Measurements from ENCODE around the gene SLC1A7. TPM values are rescaled to one million over a fixed set of nuclear protein-coding genes. Genes with fewer than 3 reads are reported as not detected.

SLC1A7 gene
- polyA plus RNA-seq, 2 of the 4 experiments (the other 2 are of a cell fraction): 0.04 to 0.12 TPM

GRCh38 chr1:53107570-53108322 lies 34.7 kb downstream of the SLC1A7 start (continued):
- no peak for TF ChIP-seq MYC (IDR thresholded peaks at IDR 0.05; ENCODE audit: borderline replicate concordance, low read length)
- TF ChIP-seq CEBPB (IDR thresholded peaks at IDR 0.05): no peak
- TF ChIP-seq MAFK (IDR thresholded peaks at IDR 0.05; ENCODE audit: partially characterized antibody): no peak
- TF ChIP-seq ZFP36 (IDR thresholded peaks at IDR 0.05; ENCODE audit: borderline replicate concordance, partially characterized antibody): peak; percentile 23
- TF ChIP-seq, protein P1, sequence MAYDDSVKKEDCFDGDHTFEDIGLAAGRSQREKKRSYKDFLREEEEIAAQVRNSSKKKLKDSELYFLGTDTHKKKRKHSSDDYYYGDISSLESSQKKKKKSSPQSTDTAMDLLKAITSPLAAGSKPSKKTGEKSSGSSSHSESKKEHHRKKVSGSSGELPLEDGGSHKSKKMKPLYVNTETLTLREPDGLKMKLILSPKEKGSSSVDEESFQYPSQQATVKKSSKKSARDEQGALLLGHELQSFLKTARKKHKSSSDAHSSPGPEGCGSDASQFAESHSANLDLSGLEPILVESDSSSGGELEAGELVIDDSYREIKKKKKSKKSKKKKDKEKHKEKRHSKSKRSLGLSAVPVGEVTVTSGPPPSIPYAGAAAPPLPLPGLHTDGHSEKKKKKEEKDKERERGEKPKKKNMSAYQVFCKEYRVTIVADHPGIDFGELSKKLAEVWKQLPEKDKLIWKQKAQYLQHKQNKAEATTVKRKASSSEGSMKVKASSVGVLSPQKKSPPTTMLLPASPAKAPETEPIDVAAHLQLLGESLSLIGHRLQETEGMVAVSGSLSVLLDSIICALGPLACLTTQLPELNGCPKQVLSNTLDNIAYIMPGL (CRISPR knock-in tag; IDR thresholded peaks at IDR 0.05; ENCODE audit: borderline replicate concordance): no peak
- no peak for TF ChIP-seq CTCF (IDR thresholded peaks at IDR 0.05)
- no peak for TF ChIP-seq MAZ (IDR thresholded peaks at IDR 0.05; ENCODE audit: borderline replicate concordance, low read depth, low read length)
- TF ChIP-seq HDAC2 (IDR thresholded peaks at IDR 0.05): no peak
- TF ChIP-seq, protein P2, sequence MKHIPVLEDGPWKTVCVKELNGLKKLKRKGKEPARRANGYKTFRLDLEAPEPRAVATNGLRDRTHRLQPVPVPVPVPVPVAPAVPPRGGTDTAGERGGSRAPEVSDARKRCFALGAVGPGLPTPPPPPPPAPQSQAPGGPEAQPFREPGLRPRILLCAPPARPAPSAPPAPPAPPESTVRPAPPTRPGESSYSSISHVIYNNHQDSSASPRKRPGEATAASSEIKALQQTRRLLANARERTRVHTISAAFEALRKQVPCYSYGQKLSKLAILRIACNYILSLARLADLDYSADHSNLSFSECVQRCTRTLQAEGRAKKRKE (CRISPR knock-in tag; IDR thresholded peaks at IDR 0.05; ENCODE audit: low read depth): no peak
- peak in 1 of 2 experiments; percentile 34; a peak in 2 of 5 replicates for TF ChIP-seq RAD21 (conservative IDR thresholded peaks at IDR 0.05 in 1 of 2, IDR thresholded peaks at IDR 0.05 in 1 of 2)
- no peak for TF ChIP-seq RARB (CRISPR knock-in tag; IDR thresholded peaks at IDR 0.05)

DNA sequence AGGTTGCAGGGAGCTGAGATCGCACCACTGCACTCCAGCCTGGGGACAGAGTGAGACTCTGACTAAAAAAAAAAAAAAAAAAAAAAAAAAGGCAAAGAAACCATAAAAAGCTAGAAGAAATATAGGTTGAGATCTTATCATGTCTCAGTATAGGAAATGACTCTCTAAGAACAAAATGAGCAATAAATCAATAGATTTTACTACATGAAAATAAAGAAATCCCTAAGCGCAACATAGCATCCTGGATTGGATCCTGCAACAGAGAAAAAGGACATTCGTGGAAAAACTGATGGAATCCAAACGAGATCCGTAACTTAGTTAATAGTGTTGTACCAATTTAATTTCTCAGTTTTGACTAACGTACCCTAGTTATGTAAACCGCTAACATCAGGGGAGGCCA lies 35.3 kb downstream of the SLC1A7 start:
- WGBS (ENCODE audit: missing lambda C conversion rate): 46% methylated on average over 7 of the region's 7 CpGs
- CTCF ChIA-PET: interaction anchor here (0.7 to 1.2 kb wide), 2 partner anchors 59 to 66 kb away, joined by 3 read pairs; no protein-coding TSS in a partner anchor
- Histone ChIP-seq H3K4me1 (peaks cover 47% of the 10 kb centered on the region), H3K27ac (peak overlapping the region; percentile 81 to 86), H3K9me3 (peaks cover 4% of the 10 kb centered on the region), H3K4me2 (peak overlapping the region; percentile 72), H3K4me3 (no peak overlapping the region)
- POLR2A ChIA-PET: no interaction called here
- ATAC-seq: no peak
- no peak for DNase-seq (ENCODE audit: low read depth in 1 of 2, low spot score in 1 of 2)
- no peak for FAIRE-seq
- TF ChIP-seq ZNF302 (CRISPR knock-in tag; IDR thresholded peaks at IDR 0.05) (no peak), HOXB5 (CRISPR knock-in tag; IDR thresholded peaks at IDR 0.05) (no peak), SMC3 (IDR thresholded peaks at IDR 0.05) (no peak), HOXA7 (CRISPR knock-in tag; IDR thresholded peaks at IDR 0.05) (no peak), GATA3 (IDR thresholded peaks at IDR 0.05; ENCODE audit: borderline replicate concordance) (no peak), MYC (IDR thresholded peaks at IDR 0.05; ENCODE audit: borderline replicate concordance, low read length) (no peak), ZSCAN20 (CRISPR knock-in tag; IDR thresholded peaks at IDR 0.05) (no peak)

GRCh38 chr1:53104289-53104913 lies 38.0 kb downstream of the SLC1A7 start:
- Histone ChIP-seq H3K4me1 (peaks cover 26% of the 10 kb centered on the region), H3K4me3 (no peak overlapping the region), H3K4me2 (no peak overlapping the region), H3K27ac (peak overlapping the region; percentile 30 to 53; a peak in 5 of 6 replicates), H3K9me3 (no peaks in the 10 kb centered on the region)
- ChIA-PET POLR2A (no interaction called here), CTCF (no interaction called here)
- DNase-seq (ENCODE audit: low read depth in 1 of 2, low spot score in 1 of 2) (no peak), ATAC-seq (no peak), FAIRE-seq (no peak)
- WGBS (ENCODE audit: missing lambda C conversion rate): 93% methylated on average over 8 of the region's 8 CpGs
- TF ChIP-seq MAX (IDR thresholded peaks at IDR 0.05) (no peak), MAFK (IDR thresholded peaks at IDR 0.05; ENCODE audit: partially characterized antibody) (no peak), PHF8 (IDR thresholded peaks at IDR 0.05; ENCODE audit: borderline replicate concordance, low read depth) (no peak), ZSCAN20 (CRISPR knock-in tag; IDR thresholded peaks at IDR 0.05) (no peak), GATA3 (IDR thresholded peaks at IDR 0.05; ENCODE audit: borderline replicate concordance) (no peak), BHLHE40 (IDR thresholded peaks at IDR 0.05; ENCODE audit: low read depth, low read length) (no peak), CTCF (IDR thresholded peaks at IDR 0.05) (no peak), HOXB5 (CRISPR knock-in tag; IDR thresholded peaks at IDR 0.05) (no peak), E2F6 (IDR thresholded peaks at IDR 0.05; ENCODE audit: borderline replicate concordance, low read depth) (no peak), FOSL2 (IDR thresholded peaks at IDR 0.05) (no peak), FOSL2 (CRISPR knock-in tag; IDR thresholded peaks at IDR 0.05) (no peak)
- TF ChIP-seq, protein P3, sequence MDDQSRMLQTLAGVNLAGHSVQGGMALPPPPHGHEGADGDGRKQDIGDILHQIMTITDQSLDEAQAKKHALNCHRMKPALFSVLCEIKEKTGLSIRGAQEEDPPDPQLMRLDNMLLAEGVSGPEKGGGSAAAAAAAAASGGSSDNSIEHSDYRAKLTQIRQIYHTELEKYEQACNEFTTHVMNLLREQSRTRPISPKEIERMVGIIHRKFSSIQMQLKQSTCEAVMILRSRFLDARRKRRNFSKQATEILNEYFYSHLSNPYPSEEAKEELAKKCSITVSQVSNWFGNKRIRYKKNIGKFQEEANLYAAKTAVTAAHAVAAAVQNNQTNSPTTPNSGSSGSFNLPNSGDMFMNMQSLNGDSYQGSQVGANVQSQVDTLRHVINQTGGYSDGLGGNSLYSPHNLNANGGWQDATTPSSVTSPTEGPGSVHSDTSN (IDR thresholded peaks at IDR 0.05): no peak

Measured in A549 (cell line).